ENCODE data around the gene GNPTAB. TPM values are rescaled to one million over a fixed set of nuclear protein-coding genes. Genes with fewer than 3 reads are reported as not detected.

GNPTAB gene
- total RNA-seq, 1 donor, result 86.8 TPM

DNA sequence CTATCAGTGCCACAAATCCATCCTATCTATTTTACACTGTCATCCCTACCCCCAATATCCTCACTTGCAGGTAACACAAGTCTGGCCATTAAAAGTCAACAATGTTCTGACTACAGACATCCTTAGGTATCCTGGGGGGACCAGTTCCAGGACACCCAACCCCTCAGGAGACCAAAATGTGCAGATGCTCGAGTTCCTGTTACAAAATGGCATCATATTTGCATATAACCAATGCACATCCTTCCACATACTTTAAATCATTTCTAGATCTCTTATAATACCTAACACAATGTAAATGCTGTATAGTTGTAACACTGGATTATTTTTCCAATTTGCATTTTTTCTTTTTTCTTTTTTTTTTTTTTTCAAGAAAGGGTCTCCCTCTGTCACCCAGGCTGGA, 98.4 kb downstream of the GNPTAB start:
- DNase-seq (ENCODE audit: low read depth), result no peak
- TF ChIP-seq, protein P1, sequence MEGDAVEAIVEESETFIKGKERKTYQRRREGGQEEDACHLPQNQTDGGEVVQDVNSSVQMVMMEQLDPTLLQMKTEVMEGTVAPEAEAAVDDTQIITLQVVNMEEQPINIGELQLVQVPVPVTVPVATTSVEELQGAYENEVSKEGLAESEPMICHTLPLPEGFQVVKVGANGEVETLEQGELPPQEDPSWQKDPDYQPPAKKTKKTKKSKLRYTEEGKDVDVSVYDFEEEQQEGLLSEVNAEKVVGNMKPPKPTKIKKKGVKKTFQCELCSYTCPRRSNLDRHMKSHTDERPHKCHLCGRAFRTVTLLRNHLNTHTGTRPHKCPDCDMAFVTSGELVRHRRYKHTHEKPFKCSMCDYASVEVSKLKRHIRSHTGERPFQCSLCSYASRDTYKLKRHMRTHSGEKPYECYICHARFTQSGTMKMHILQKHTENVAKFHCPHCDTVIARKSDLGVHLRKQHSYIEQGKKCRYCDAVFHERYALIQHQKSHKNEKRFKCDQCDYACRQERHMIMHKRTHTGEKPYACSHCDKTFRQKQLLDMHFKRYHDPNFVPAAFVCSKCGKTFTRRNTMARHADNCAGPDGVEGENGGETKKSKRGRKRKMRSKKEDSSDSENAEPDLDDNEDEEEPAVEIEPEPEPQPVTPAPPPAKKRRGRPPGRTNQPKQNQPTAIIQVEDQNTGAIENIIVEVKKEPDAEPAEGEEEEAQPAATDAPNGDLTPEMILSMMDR (IDR thresholded peaks at IDR 0.05; ENCODE audit: insufficient read depth, low read depth, low read length), result no peak
- no peak overlapping the region for H3K4me3 ChIP-seq (ENCODE audit: low read depth, low read length)

GRCh38 chr12:101729842-101730241, 100.9 kb downstream of the GNPTAB start:
- TF ChIP-seq, protein P1 (IDR thresholded peaks at IDR 0.05; ENCODE audit: insufficient read depth, low read depth, low read length), result no peak
- no peak overlapping the region for H3K4me3 ChIP-seq (ENCODE audit: low read depth, low read length)
- DNase-seq (ENCODE audit: low read depth), result no peak

DNA sequence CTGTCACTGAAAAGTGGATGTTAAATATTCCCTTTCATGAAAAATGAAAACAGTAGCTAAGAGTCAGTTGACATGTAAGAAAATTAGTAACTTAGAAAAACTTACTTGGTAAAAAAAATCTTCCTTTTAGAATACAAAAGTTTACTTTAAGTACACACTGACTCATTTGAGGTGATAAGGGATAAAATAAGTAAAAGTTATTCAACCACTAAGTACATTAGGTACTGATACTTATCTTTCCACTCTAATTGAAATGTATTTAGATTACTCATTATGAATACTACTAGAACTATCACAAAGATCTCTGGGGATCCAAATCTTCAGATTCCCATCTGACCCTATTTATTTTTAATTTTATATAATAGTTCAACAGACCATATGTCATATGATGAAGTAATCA, 103.7 kb downstream of the GNPTAB start:
- no peak overlapping the region for H3K4me3 ChIP-seq (ENCODE audit: low read depth, low read length)
- TF ChIP-seq, protein P1 (IDR thresholded peaks at IDR 0.05; ENCODE audit: insufficient read depth, low read depth, low read length), result no peak
- no peak for DNase-seq (ENCODE audit: low read depth)

DNA sequence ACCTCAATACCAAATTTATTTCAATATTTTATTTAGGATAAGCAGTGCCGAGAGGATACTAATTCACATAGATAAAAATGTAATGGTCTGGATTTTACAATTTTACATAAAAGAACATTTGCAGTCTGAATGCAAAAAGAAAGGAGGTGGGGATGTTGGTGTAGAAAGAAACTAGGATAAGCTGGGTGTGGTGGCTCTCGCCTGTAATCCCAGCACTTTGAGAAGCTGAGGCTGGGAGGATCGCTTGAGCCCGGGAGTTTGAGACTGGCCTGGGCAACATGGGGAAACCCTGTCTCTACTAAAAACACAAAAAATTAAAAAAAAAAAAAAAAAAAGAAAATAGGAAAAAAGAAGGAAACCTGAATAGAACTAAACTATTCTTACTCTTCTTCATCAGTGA, 108.4 kb downstream of the GNPTAB start:
- no peak overlapping the region for H3K4me3 ChIP-seq (ENCODE audit: low read depth, low read length)
- TF ChIP-seq, protein P1 (IDR thresholded peaks at IDR 0.05; ENCODE audit: insufficient read depth, low read depth, low read length), result no peak
- no peak for DNase-seq (ENCODE audit: low read depth)

GRCh38 chr12:101720118-101720517, 110.6 kb downstream of the GNPTAB start:
- no peak overlapping the region for H3K4me3 ChIP-seq (ENCODE audit: low read depth, low read length)
- DNase-seq (ENCODE audit: low read depth), result no peak
- TF ChIP-seq, protein P1 (IDR thresholded peaks at IDR 0.05; ENCODE audit: insufficient read depth, low read depth, low read length), result no peak

DNA sequence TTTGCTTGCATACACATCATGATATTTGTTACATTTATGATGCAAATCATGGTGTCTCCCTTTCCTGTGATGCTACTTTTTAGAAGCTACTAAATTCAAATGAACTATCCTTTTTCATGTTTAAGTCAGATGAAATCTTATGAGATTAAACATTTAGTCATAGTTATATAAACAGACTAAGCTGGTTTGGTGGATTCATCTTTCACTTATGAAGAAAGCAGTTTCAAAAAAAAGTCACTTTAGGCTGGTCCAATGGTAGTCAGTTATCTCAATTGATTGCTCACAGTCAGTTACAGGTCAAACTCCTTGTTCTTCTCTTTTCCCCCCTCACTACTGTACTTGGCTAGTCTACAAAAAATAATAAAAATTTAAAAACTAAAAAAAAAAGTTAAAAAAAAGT, 111.2 kb downstream of the GNPTAB start:
- TF ChIP-seq, protein P1 (IDR thresholded peaks at IDR 0.05; ENCODE audit: insufficient read depth, low read depth, low read length), result no peak
- no peak for DNase-seq (ENCODE audit: low read depth)
- H3K4me3 ChIP-seq (ENCODE audit: low read depth, low read length), result no peak overlapping the region

DNA sequence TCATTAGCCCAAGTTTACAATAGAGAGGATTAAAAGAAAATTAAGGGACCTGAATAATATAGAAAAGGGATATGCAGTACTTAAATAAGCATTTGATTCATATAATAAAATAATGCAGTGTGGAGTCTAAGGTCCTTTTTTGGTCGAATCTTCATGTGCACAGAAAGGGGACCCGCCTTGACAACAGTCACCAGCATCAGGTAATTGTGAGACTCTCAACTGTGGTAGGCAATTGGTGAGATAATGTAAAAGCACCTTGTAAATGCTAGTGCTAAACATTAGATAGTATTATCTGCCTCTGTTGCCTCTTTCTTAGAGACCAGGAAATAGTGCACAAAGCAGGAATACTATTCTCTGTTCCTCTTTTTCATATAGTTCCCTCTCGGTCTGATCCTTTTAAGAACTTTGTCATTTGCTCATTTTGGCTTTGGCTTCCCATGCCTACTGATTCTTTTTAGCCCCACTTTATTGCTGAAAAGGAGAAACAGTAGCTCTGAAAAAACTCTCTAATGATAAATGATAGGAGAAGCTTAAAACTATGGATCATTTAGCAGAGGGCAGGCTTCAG, 115.8 kb downstream of the GNPTAB start:
- TF ChIP-seq, protein P1 (IDR thresholded peaks at IDR 0.05; ENCODE audit: insufficient read depth, low read depth, low read length), result no peak
- no peak for DNase-seq (ENCODE audit: low read depth)
- no peak overlapping the region for H3K4me3 ChIP-seq (ENCODE audit: low read depth, low read length)
